Esophagus muscularis mucosa (tissue), 4 donors: Measurements from ENCODE around the gene ACOXL. TPM values are rescaled to one million over a fixed set of nuclear protein-coding genes. Genes with fewer than 3 reads are reported as not detected.

Source experiments
- DNase-seq: peaks from one replicate; pipeline ENCODE4 v3.0.0-alpha.2; 2017; ENCODE audit errors: extremely low spot score
- H3K27ac ChIP-seq, 4 donors: fragments of 200-600 bp; sonication (generic); replicated peaks in 1 of 4; 1 replicate in 3 of 4; 2 replicates in 1 of 4; pipeline ENCODE4 v1.5.1; 2016 to 2019; ENCODE audit warnings: mild to moderate bottlenecking in 1 of 4
- H3K27me3 ChIP-seq, 4 donors: fragments of 200-600 bp; sonication (generic); one replicate each; pipeline versions ENCODE4 v1.5.1 to v1.6.0; 2016 to 2019
- H3K36me3 ChIP-seq, 4 donors: fragments of 200-600 bp; sonication (generic); one replicate each; pipeline ENCODE4 v1.5.1; 2016 to 2019
- H3K4me1 ChIP-seq, 4 donors: fragments of 200-600 bp; sonication (generic); one replicate each; pipeline ENCODE4 v1.5.1; 2016 to 2019
- H3K4me3 ChIP-seq, 4 donors: fragments of 200-600 bp; sonication (generic); 1 replicate in 2 of 4; 2 replicates in 2 of 4; pipeline ENCODE4 v1.5.1; 2016 to 2019; ENCODE audit warnings: mild to moderate bottlenecking in 4 of 4, moderate library complexity in 1 of 4
- H3K9me3 ChIP-seq, 4 donors: fragments of 200-600 bp; sonication (generic); 1 replicate in 3 of 4; 2 replicates in 1 of 4; pipeline ENCODE4 v1.5.1; 2016 to 2019
- EP300 ChIP-seq: sonication (generic); formaldehyde crosslinking; IDR thresholded peaks from one replicate; pipeline ENCODE4 v1.6.1; 2017; ENCODE audit warnings: antibody characterized with exemption
- POLR2A ChIP-seq: fragments of 450-650 bp; IDR thresholded peaks from one replicate; pipeline ENCODE4 v1.6.1; 2017; ENCODE audit warnings: antibody characterized with exemption, moderate library complexity, mild to moderate bottlenecking, low read depth
- POLR2AphosphoS5 ChIP-seq, 2 donors: sonication (generic); formaldehyde crosslinking; IDR thresholded peaks; one replicate each; pipeline ENCODE4 v1.6.1; 2017; ENCODE audit warnings: antibody characterized with exemption in 2 of 2
- WGBS: methylation state at CpG from one replicate; pipeline ENCODE4 v1.1.5; 2018; 5-methylcytosine and 5-hydroxymethylcytosine counted together
- intact Hi-C: fragments of 100-400 bp; cut with DNase I; formaldehyde crosslinking; loops from one replicate; pipeline ENCODE4 v1.15.1; 2023
- total RNA-seq, 4 donors: library from RNA; depleted of rRNA; stranded (reverse); fragments of >200 nt; gene quantifications; one replicate each; pipeline versions ENCODE4 v1.1.0 to v1.2.1, GENCODE V29; 2016
- TF ChIP-seq, protein P1 (sequence below), 3 experiments: fragments of 200-600 bp in 2 of 3; fragments of 450-650 bp in 1 of 3; sonication (generic) in 2 of 3; IDR thresholded peaks; one replicate each; pipeline ENCODE4 v1.5.1; 2017 to 2019; ENCODE audit warnings: antibody characterized with exemption in 3 of 3, mild to moderate bottlenecking in 2 of 3, moderate library complexity in 1 of 3

Gene ACOXL
- total RNA-seq, 4 donors from 2014 or later: not detected

- H3K36me3 ChIP-seq: peaks cover 0 to 13% (median 0%) of the 10 kb centered on the region in 4 donors
- TF ChIP-seq POLR2AphosphoS5 (IDR thresholded peaks at IDR 0.05): no peak
- no peak for TF ChIP-seq EP300
- TF ChIP-seq POLR2A: no peak
- TF ChIP-seq, protein P1, sequence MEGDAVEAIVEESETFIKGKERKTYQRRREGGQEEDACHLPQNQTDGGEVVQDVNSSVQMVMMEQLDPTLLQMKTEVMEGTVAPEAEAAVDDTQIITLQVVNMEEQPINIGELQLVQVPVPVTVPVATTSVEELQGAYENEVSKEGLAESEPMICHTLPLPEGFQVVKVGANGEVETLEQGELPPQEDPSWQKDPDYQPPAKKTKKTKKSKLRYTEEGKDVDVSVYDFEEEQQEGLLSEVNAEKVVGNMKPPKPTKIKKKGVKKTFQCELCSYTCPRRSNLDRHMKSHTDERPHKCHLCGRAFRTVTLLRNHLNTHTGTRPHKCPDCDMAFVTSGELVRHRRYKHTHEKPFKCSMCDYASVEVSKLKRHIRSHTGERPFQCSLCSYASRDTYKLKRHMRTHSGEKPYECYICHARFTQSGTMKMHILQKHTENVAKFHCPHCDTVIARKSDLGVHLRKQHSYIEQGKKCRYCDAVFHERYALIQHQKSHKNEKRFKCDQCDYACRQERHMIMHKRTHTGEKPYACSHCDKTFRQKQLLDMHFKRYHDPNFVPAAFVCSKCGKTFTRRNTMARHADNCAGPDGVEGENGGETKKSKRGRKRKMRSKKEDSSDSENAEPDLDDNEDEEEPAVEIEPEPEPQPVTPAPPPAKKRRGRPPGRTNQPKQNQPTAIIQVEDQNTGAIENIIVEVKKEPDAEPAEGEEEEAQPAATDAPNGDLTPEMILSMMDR (IDR thresholded peaks at IDR 0.05): no peak
- intact Hi-C loops: no loop called here
- DNase-seq: no peak
- no peak overlapping the region for H3K4me3 ChIP-seq
- H3K27ac ChIP-seq: no peak overlapping the region
- no peaks in the 10 kb centered on the region for H3K9me3 ChIP-seq
- WGBS: 86% methylated on average over 1 of the region's 1 CpG
- no peaks in the 10 kb centered on the region for H3K27me3 ChIP-seq
- H3K4me1 ChIP-seq: peaks cover 3 to 7% (median 5%) of the 10 kb centered on the region in 4 donors
Observed at GRCh38 chr2:111142101-111142500, 409.7 kb downstream of the ACOXL start.

DNA sequence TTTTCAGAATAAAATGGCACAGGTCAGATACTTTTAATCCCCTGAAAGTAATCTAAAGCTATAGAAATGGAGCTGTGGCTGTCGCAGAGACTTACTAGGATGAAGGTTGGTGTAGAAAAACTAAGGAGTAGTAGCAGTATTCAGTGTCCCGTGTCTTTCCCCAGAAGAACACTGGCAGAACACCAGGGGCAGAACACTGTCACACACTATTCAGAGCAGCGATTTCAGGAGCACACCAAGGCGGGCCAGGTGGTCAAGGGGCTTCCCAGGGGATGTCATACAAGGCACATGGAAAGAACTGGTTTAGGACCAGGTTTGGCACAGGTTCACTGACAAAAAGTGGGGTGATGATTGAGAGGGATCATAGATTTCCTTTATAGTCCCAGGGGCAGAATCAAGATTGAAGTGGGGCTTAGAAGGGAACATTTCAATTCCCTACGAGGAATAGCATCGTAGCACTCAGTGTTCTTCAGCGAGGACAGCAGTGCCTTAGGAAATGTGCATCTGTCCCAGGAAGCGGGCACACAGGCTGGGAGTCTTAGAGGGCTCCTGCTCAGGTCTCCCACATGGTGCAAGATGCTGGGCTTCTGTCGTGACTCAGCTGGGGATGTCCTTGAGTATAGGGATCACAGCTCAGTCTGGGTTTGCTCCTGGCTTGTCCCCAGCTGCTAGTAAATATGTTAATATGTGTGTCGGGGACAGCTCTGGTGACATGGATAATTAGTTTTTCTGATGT lies 410.9 kb downstream of the ACOXL start:
- Histone ChIP-seq H3K36me3 (peaks cover 0 to 13% (median 0%) of the 10 kb centered on the region in 4 donors), H3K27ac (no peak overlapping the region), H3K9me3 (no peaks in the 10 kb centered on the region), H3K4me1 (peaks cover 3 to 7% (median 5%) of the 10 kb centered on the region in 4 donors), H3K27me3 (no peaks in the 10 kb centered on the region), H3K4me3 (no peak overlapping the region)
- no peak for DNase-seq
- TF ChIP-seq EP300: no peak
- no peak for TF ChIP-seq POLR2A
- TF ChIP-seq POLR2AphosphoS5 (IDR thresholded peaks at IDR 0.05): no peak
- TF ChIP-seq, protein P1 (IDR thresholded peaks at IDR 0.05): no peak
- intact Hi-C loops: no loop called here
- 88% methylated on average over 10 of the region's 10 CpGs for WGBS

GRCh38 chr2:111143843-111144198 lies 411.4 kb downstream of the ACOXL start:
- intact Hi-C loops: no loop called here
- Histone ChIP-seq H3K4me1 (peaks cover 3 to 7% (median 5%) of the 10 kb centered on the region in 4 donors), H3K27ac (no peak overlapping the region), H3K9me3 (no peaks in the 10 kb centered on the region), H3K27me3 (no peaks in the 10 kb centered on the region), H3K4me3 (no peak overlapping the region), H3K36me3 (peaks cover 0 to 13% (median 0%) of the 10 kb centered on the region in 4 donors)
- no peak for TF ChIP-seq POLR2A
- TF ChIP-seq EP300: no peak
- no peak for TF ChIP-seq POLR2AphosphoS5 (IDR thresholded peaks at IDR 0.05)
- TF ChIP-seq, protein P1 (IDR thresholded peaks at IDR 0.05): no peak
- DNase-seq: no peak
- WGBS: 52% methylated on average over 1 of the region's 1 CpG

DNA sequence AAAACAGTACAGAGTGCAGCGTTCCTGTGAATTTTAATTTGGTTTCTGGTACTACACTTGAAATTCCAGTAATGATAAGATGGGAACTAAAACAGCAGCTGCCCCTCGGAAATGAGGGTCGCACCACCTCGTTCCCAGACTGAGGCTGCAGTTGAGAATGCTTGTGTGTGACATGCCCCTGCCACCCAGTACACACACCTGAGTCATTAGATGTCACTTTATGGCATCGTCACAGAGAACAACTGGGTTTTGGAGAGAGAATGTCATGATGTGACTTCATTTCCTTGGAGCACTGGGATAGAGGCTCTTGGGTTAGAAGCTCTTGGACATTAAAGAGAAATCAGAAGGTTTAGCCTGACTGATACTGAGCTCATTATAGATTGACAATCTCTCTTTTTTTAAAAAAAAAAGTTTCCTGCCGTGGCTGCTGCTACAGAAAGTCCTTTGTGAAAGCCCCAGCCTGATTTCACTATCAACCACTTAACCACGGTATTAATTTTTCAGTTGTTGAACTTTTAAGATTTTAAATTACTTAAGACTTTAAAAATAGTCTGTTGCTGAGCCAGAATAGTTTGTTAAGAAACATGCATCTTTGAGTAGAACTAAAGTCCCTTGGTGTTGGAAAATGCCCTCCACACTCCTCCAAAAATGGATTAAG lies 412.9 kb downstream of the ACOXL start:
- no peak overlapping the region for H3K27ac ChIP-seq
- TF ChIP-seq EP300 (no peak), POLR2AphosphoS5 (IDR thresholded peaks at IDR 0.05) (no peak), POLR2A (no peak)
- TF ChIP-seq, protein P1 (IDR thresholded peaks at IDR 0.05): no peak
- intact Hi-C loops: no loop called here
- DNase-seq: no peak
- H3K9me3 ChIP-seq: no peaks in the 10 kb centered on the region
- peaks cover 0 to 14% (median 0%) of the 10 kb centered on the region in 4 donors for H3K36me3 ChIP-seq
- peaks cover 0 to under 1% (median 0%) of the 10 kb centered on the region in 4 donors for H3K4me1 ChIP-seq
- H3K27me3 ChIP-seq: no peaks in the 10 kb centered on the region
- H3K4me3 ChIP-seq: no peak overlapping the region
- WGBS: 93% methylated on average over 7 of the region's 7 CpGs
